Measurements from ENCODE around the gene AIG1.
"Not testable (repeated sequence)": the region's sequence is repeated elsewhere in the genome, so short reads cannot be mapped to it uniquely, and the experiment has no call there.

DNA sequence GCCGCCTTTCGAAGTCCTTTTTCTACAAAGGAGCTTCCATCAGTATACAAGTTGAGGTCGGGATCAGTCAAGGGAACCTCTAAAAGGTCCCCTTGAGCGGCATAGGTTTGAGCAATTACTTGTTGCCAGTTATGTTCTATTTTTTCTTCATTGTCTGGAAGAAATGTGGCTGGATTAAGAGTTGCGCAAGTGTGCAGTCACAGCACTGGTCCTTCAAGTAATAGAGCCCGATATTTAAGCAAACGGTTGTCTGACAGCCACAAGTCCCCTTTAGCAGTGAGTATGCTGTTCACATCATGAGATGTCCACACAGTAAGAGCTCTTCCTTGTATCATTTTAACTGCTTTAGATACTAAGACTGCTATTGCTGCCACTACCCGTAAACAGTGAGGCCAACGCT lies 21.6 kb downstream of the AIG1 start:
- TF ChIP-seq EZH2 (optimal IDR thresholded peaks at IDR 0.05; ENCODE audit: low read depth, low read length), result not testable (repeated sequence)
- TF ChIP-seq, protein P1, sequence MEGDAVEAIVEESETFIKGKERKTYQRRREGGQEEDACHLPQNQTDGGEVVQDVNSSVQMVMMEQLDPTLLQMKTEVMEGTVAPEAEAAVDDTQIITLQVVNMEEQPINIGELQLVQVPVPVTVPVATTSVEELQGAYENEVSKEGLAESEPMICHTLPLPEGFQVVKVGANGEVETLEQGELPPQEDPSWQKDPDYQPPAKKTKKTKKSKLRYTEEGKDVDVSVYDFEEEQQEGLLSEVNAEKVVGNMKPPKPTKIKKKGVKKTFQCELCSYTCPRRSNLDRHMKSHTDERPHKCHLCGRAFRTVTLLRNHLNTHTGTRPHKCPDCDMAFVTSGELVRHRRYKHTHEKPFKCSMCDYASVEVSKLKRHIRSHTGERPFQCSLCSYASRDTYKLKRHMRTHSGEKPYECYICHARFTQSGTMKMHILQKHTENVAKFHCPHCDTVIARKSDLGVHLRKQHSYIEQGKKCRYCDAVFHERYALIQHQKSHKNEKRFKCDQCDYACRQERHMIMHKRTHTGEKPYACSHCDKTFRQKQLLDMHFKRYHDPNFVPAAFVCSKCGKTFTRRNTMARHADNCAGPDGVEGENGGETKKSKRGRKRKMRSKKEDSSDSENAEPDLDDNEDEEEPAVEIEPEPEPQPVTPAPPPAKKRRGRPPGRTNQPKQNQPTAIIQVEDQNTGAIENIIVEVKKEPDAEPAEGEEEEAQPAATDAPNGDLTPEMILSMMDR (IDR thresholded peaks at IDR 0.05; ENCODE audit: low read length), result not testable (repeated sequence)

All from MM.1S (cell line).